HG03558 (cell line): ENCODE results near the gene PDPR.
A peak's percentile ranks its signal among the peaks of the same experiment; 100 is the strongest.
"Not testable (repeated sequence)": the region's sequence is repeated elsewhere in the genome, so short reads cannot be mapped to it uniquely, and the experiment has no call there.

ENCODE experiments used
- ATAC-seq: cut with Tn5 transposase; IDR thresholded peaks from one replicate; pipeline ENCODE4 v1.9.1; 2021; ENCODE audit warnings: moderate number of reproducible peaks; ENCODE audit not compliant: unreplicated experiment; ENCODE audit errors: extremely low read depth

The PDPR gene

DNA sequence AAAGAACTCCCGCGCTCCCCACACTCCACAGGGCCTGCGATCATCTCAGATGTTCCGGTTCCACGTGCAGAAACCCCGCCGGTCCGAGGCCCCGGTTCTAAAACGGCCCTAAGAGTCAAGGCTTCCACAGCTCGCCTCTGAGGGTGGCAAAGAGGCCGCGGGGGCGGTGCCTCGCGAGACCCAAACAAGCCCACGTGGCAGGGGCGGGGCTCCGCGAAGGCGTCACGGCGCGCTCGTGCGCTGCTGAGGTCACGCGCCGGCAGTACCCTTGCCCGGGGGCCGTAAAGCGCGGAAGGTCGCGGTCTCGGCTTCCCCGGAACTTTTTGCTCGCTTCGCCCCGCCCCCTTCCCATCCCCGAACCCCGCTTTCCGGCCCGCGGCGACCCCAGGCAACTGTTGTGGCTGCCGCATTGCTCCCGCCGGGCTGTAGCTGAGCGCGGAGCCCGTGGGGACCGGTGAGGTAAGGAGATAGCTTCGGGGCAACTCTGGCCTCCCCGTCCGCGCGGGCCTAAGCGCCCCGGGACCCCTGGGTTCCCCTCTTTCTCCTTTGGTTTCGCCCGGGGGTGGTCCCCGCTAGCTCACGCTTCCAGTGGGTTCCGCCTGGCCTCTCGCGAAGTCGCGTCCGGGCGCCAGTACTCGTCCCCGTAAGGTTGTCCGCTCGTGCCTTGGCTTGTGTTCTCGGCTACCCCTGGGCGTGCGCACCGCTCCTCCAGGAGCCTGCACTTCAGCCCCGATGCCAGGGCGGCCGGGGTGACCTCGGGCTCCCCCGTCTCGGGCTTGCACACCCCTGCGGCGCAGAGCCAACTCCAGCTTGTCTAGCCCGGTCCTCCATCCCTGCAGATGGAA, at the start of gene PDPR:
PDPR (plus strand) TSS at position 351 of the 845 bp plus-strand sequence. CDS start 6,161 bp downstream, outside the sequence.
- ATAC-seq = peak; percentile 76

DNA sequence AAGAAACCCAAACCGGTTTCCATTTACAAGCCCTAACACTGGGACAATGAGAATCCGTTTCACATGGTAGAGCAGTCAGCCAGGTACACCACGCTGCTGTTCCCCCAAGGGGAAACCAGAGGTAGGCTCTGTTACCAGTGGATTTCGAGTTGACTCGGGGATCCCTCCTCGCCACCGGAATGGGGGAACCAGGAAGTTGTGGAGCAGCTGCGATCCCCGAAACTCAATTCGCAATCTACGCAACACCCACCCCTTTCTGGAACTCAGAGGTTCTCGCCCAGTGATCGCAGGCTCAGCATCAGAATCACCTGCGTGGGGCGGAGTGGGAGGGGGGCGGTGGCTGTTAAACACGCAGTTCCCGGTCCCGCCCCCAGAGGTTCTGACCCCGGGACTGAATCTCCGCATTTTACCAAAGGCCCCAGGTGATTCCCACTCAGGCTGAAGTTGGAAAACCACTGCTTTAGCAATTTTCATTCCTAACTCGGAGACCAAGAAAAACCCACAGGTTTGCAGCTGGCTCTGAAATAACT, 49.2 kb upstream of the PDPR start:
- not testable (repeated sequence) for ATAC-seq

DNA sequence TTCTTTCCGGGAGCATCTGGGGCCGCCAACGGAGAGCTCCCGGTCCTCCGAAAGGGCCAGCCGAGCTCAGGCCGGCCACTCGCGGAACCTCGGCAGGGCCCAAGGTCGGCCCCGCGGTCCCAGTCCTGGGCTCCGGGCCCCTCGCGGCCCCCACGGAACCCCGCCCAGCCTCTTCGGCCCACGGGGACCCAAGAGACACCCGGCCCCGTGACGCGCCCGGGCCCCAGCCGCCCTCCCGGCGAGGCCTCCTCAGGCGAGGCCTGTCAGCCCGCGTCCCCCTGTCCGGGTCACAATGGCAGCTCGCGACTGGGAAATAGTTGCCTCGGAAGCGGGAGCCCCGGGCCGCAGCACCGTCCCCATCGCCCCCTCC, 48.8 kb upstream of the PDPR start:
- not testable (repeated sequence) for ATAC-seq

DNA sequence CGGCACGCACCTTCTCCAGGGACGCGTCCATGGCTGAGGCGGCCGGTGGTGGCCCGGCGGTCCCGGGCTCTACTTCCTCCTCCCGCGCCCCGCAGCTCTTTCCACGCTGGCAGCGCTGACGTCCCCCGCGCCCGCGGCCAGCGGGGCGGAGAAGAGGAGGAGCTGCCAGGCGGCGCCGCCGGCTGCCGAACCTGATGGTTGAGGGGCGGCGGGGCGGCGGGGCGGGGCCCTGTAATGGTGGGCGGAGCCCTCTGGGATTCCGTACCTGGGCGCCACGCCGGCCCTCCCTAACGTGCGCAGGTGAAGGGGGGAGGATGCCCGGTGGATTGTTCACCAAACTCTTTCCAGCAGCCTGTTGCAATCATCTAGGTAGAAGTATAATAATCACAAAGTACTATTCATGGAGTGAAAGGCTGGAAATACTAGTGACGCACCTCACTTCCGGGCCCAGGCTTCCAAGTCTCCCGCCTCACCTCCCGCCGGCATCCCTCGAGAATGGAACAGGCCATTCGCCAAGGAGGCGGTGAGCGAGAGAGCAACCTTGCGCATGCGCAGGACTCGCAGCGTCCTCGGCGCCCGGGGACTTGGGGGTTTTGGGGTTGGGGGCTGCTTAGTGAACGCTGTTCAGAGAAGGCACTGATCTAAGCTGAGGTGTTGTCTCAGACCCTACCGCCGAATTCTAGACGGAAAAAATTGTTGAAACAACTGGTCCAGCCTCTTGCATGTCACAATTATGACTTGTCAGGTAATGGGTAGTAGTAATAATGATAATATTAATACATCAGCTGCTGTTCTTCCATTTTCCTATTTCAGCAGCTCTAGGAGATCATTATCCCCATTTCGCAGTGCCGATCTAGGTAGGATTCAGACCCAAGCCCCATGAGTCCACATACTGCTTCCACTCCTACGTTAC, 48.1 kb upstream of the PDPR start:
- peak; percentile 79 for ATAC-seq

DNA sequence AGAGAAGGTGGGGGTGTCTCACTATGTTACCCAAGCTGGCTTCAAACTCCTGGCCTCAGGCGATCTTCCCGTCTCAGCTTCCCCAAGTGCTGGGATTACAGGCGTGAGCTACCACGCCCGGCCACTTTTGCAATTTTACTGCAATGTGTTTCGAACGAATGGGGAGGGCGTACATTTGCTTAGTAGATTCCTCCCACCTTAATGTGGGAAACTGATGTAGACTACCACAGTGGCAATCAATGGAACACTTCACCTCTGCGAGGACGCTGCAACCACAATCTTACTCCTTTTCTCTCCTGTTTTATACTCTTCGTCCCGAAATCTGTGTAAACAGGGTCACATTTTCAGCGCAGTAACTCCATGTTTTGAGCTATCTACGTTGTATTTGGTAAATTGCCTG, 47.4 kb upstream of the PDPR start:
- not testable (repeated sequence) for ATAC-seq

DNA sequence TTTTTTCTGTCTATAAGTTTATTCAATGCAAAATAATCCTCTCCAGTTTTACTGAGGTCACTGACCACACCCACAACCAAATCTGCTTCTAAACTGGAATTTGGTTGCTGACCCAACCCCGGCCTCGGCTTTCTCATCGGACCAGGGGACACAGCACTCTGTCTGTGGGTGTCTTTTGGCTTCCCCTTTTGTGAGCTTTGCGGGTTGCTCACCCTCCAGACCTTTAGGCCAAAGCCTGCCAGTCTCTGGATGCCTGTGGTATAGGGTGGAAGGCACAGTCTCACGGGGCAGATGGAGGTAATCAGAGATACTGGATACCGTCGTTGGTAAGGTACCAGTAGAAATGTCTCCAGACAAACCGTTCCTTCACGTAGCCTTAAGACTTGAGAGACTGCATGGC, 35.1 kb upstream of the PDPR start:
- not testable (repeated sequence) for ATAC-seq

DNA sequence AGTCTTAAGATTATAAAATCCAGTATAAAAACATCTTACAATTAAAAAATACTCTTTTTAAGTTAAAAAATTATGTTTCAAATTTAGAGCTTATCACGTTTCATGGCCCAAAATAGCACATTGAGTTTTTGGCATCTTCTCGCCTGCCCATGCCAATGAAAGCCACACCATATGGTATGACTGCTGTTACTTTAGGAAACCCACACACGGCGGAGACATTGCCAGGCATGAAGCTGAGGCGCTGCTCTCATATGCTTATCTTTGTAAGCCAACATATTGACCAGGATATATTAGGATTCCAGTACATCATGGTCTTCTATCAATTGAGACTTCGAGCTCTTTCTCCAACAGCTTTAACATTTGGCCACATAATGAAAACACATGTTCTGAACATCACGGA, 32.9 kb upstream of the PDPR start:
- not testable (repeated sequence) for ATAC-seq

DNA sequence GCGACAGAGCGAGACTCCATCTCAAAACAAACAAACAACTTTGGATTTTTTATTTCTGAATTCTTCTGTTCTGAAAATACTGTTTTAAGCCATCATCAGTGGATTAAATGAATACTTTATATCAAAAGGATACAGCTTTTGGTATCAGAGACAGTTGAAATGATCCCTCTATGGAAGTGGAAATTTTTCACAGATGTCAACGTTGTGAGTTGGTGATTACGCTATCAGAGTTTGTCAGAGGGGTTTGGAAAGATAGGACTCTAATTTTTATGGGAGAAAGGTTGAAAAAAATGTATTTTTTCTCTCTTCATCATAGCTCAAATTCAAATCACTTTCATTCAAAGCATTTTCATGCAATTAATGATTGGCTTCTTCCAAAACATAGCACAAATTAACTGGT, 30.2 kb upstream of the PDPR start:
- not testable (repeated sequence) for ATAC-seq

DNA sequence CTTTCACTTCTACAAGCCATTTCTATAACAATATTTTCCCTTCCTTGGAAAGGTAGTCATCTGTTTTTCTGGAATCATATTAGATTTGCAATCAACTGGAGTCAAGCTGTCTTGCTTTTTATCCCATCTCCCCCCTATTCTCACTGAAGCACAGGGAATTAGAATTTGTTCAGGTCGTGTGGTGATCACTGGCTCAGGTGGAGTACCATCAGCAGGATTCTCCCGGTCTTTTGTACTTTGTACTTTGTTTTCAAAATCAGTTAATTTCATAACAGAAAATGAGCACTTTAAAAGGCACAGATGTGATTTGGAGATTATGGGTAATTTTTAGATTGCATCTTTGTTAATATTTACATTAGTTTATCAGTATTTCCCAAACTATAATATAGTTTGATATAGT, 26.0 kb upstream of the PDPR start:
- not testable (repeated sequence) for ATAC-seq

DNA sequence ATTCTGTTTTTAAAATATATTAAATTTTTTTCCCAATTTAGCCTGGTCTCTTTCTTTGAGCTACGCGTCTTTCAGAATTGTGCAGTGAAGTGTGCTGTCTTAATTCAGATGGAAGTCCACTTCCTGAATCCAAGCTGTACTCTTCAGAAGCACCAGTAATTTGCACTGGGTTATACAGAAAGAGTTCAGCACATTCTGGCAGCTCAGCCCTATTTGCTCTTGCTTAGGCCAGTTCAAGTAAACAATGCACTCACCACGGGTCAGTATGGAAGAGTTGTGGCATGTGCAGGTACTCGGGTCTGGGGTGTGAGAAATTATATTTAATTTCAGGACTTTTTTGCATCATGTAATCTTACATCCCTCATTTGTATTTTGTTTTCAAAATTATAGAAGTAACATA, 25.3 kb upstream of the PDPR start:
- ATAC-seq = not testable (repeated sequence)

DNA sequence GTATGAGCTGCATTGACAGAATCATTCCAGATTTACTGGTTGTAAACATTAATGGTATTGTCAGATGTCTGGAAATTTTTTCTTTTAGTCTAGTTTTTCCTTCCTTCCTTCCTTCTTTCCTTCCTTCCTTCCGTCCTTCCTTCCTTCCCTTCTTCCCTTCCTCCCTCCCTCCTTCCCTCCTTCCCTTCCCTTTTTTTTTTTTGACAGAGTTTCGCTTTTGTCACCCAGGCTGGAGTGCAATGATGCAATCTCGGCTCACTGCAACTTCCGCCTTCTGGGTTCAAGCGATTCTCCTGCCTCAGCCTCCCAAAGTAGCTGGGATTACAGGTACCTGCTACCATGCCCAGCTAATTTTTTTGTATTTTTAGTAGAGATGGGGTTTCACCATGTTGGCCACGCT, 24.8 kb upstream of the PDPR start:
- ATAC-seq = not testable (repeated sequence)

DNA sequence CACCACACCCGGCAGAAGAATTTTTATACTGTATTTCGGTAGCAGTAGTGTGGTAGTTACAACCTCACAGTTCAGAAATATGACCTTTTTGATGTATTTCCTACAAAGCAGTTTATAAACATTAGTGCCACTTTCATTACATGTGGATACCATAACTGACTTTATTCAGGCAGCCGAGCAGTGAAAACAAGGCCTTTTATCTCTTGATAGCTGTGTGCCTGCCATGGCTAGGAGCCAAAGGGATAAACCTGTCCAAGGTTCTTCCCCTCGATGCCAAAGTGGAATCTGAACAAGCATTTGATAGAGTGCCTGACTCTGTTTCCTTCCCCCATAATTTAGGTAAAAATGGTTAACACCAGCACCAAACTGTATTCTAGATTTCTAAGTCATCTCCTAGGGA, 23.0 kb upstream of the PDPR start:
- not testable (repeated sequence) for ATAC-seq

DNA sequence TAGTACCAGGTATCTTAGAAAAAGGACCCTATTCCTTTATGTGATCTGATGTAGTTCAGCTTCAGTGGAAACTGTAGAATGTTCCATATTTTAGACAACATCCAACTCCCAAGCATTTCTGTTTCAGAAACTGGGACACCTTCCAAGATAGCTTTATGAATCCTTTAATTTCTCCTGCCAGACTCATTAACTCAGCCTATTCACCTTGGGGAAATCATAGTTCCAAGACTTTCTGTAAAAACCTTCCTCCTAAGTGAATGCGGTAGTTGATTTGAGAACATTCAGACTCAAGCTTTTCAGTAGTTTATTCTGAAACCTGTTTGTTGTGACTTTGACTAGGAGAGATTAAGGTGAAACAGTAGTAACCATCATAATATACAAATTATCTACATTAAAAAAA, 20.0 kb upstream of the PDPR start:
- not testable (repeated sequence) for ATAC-seq

DNA sequence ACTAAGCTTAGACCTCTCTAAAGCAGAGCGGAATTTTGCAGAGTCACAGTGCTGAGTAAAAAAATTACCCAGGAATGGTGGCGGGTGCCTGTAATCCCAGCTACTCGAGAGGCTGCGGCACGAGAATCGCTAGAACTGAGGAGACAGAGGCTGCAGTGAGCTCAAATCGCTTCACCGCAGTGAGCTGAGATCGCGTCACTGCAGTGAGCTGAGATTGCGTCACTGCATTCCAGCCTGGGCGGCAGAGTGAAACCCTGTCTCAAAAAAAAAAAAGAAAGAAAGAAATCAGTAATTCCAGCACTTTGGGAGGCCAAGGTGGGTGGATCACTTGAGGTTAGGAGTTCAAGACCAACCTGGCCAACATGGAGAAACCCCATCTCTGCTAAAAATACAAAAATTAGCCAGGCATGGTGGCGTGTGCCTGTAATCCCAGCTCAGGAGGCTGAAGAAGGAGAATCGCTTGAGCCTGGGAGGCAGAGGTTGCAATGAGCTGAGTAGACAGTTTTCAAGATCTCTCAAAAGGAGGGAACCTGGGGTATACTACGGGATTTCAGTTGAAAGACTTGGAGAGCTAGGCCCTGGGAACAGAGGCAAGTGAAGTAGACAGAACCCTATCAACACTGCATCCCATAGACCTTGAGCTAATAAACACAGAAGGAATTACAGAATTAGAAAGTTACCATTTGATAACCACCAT, 4.4 kb upstream of the PDPR start:
- not testable (repeated sequence) for ATAC-seq

DNA sequence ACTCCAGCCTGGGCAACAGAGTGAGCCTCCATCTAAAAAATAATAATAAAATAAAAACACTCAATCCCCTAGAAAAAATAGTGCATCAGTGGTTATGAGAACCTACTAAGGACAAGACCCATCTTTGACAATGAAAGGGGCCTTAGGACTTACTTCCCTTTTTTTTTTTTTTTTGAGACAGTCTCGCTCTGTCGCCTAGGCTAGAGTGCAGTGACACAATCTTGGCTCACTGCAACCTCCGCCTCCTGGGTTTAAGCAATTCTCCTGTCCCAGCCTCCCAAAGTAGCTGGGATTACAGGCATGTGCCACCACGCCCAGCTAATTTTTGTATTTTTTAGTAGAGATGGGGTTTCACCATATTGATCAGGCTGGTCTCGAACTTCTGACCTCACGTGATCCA, 2.0 kb upstream of the PDPR start:
- ATAC-seq = not testable (repeated sequence)

DNA sequence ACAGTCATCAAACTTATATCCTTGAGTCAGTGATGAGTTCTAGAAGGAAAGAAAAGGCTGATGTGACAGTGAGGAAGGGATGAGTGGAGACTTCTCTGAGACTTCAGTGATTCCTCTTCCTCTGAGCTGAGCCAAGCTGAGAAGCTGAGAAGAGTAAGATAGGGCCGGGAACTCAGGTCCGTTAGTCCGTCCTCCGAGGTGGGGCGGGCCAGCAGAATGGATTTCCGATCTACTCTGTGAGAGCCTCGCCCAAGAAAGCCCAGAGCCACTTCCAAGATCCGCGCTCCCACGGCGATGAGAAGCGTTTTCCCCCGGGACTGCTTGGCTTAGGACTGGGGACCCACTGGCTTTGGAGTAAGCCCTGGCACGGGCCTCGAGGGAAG, 542 bp upstream of the PDPR start:
- ATAC-seq = not testable (repeated sequence)

DNA sequence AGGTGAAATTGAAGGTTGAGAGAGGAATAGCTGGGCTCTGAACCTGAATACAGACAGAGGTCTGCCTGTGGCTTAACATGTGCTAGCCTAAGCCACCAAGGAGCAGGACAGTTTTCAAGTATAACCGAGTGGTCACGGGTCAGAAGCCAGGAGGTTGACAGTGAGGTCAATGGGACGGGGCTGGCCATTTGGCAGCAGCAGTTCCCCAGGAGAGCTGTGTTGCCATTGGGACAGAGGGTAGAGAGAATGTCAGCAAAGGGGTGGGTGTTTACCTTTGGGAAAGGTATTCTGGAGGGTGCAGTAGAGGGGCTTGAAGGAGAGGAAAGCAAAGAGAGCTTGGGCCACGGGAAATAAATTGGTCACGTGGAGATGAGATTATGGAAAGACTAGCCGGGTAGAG, 4.2 kb downstream of the PDPR start:
- ATAC-seq = not testable (repeated sequence)

DNA sequence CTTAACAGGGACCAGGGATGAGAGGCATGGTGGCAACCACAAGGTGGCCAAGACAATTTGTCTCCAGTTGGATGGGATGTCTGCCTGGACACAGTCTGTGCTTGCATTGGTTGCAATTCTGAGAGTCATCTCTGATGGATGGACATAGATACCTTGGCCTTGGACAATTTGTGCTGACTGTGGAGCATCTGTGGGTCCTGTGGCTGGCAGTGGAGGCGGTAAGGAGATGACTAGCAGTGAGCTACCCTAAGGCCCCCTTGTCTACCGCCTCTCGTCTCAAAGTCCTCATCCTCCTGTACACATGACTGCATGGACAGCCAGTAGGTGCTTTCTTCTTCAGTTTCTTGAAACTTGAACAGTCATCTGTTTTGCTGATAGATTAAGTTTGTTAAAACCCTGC, 4.6 kb downstream of the PDPR start:
- not testable (repeated sequence) for ATAC-seq

DNA sequence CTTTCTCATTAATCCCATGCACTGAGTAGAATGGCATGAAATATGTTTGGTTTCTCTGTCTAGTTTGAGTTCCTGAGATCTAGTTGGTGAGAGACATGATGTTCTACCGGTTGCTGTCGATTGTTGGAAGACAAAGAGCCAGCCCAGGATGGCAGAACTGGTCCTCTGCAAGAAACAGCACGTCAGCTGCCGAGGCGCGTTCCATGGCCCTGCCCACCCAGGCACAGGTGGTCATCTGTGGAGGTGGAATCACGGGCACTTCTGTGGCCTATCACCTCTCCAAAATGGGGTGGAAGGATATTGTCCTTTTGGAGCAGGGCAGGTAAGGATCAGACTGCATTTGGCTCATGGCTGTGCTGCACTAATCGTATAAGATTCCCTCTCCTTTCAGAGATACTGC, 6.3 kb downstream of the PDPR start:
- not testable (repeated sequence) for ATAC-seq

DNA sequence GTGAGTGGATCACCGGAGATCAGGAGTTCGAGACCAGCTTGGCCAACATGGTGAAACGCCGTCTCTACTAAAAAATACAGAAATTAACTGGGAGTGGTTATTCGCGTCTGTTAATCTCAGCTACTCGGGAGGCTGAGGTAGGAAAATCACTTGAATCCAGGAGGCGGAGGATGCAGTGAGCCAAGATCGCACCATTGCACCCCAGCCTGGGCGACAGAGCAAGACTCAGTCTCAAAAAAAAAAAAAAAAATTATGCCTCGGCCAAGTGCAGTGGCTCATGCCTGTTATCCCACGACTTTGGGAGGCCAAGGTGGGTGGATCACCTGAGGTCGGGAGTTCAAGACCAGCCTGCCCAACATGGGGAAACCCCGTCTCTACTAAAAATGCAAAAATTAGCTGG, 9.7 kb downstream of the PDPR start:
- not testable (repeated sequence) for ATAC-seq
